H7 (cell line): Measurements from ENCODE around the gene SFT2D1. TPM values are rescaled to one million over a fixed set of nuclear protein-coding genes. Genes with fewer than 3 reads are reported as not detected.

ENCODE experiments used
- DNase-seq: peaks from one replicate; pipeline ENCODE4 v3.0.0; 2012
- H3K27me3 ChIP-seq: 2 replicates; pipeline ENCODE4 v1.6.0; 2011; ENCODE audit warnings: mild to moderate bottlenecking, low read length; ENCODE audit not compliant: control insufficient read depth, insufficient read depth
- H3K36me3 ChIP-seq: replicated peaks from 2 replicates; pipeline ENCODE4 v1.5.1; 2011; ENCODE audit warnings: low read length; ENCODE audit not compliant: control insufficient read depth, insufficient read depth
- H3K4me3 ChIP-seq: 2 replicates; pipeline ENCODE4 v1.5.1; 2011; ENCODE audit warnings: low read depth, mild to moderate bottlenecking, control low read depth, low read length, moderate library complexity; ENCODE audit not compliant: insufficient read depth
- total RNA-seq: library from RNA; depleted of rRNA; stranded (reverse); fragments of >200 nt; shearing (Covaris generic); gene quantifications from 2 replicates; pipeline ENCODE4 v1.2.3, GENCODE V29; 2014; rRNA removed

SFT2D1 gene
- total RNA-seq, 1 experiment from 2014 or later = 58.0 TPM

DNA sequence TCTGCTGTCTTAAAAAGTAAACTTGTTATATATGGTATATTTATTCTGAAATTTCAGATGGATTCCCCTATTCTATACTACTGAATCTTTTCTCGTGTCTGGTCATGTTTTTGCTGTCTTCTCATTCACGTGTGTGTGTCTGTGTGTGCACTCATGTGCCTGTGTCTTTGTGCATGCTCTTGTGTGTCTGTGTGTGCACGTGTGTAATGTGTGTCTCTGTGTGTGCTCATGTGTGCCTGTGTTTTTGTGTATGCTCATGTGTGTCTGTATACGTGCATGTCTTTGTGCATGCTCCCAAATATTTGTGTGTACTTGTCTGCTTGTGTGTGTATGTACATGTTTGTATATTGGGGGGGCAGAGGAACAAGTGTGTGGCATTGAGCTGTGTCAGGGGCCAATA lies 68.2 kb downstream of the SFT2D1 start:
- no peaks in the 10 kb centered on the region for H3K36me3 ChIP-seq
- peaks cover 3% of the 10 kb centered on the region; the same call in 1 of the 2 replicates for H3K27me3 ChIP-seq
- no peak overlapping the region for H3K4me3 ChIP-seq
- DNase-seq = no peak

DNA sequence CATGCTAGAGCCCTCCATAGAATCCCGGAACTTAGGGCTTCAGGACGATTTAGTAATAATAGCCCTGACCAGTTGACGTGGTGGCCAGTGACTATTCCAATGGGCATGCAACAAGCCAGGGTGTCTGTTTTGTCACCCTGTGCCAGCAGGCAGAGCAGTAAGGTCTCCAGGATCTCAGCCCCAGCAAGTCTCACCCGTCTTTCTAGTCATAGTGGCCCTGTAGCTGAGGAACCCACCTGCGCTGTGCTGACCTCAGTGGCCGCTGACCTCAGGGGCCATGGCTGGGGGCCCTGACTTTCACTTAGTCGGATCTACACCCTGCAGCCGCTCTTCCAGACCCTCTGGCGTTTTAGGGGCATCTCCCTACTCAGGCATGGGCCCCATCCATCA lies 71.0 kb downstream of the SFT2D1 start:
- DNase-seq = no peak
- Histone ChIP-seq H3K36me3 (no peaks in the 10 kb centered on the region), H3K4me3 (no peak overlapping the region), H3K27me3 (peaks cover 9% of the 10 kb centered on the region)

DNA sequence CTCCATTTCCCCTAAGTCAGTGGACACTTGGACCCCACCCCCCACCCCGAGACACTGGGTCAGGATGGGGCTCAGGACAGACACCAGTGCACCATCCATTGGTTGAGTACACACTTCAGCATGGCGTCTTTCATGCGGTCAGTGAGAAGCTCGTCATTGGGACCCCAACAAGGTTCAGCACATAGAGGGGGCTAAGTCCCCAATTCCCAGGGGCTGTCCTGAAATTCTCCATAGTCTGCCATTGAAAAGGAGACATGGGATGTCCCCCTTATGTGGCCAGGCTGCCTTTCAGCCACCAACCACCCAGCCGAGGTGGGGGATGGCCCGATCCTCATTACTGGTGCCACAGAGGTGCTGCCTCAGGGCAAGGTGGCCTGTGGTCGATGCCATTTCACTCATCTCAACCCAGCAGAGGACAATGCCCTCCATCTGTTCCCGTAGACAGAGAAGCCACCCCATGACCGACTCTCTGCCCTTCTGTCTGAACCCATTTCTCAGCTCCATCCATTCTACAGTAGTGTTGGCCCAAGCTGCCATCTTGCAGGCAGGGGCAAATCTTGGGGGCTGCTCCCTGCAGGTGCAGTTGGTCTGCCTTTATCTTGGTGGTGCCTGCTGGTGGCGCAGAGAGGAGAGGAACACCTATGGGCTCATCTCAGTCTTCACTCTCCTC lies 71.5 kb downstream of the SFT2D1 start:
- H3K4me3 ChIP-seq = no peak overlapping the region
- H3K36me3 ChIP-seq = no peaks in the 10 kb centered on the region
- peaks cover 9% of the 10 kb centered on the region for H3K27me3 ChIP-seq
- no peak for DNase-seq

Other genes with a start within 250 kb of the SFT2D1 start
- 0.22 and 1.0 TPM in 2 replicates for gene TBXT, start 174.7 kb downstream of the SFT2D1 start, total RNA-seq
- 0.07 and 0.11 TPM in 2 replicates for gene PRR18, start 34.2 kb downstream of the SFT2D1 start, total RNA-seq
- 6.8 and 15.2 TPM in 2 replicates for gene MPC1, start 40.4 kb upstream of the SFT2D1 start, total RNA-seq
- 0.18 TPM in 1 of 2 replicates, not detected in the other for gene RAMACL, start 244.1 kb upstream of the SFT2D1 start, total RNA-seq